HCT116 (cell line): Measurements from ENCODE around the gene RASIP1.

Source experiments
- ATF3 ChIP-seq: IDR thresholded peaks from 2 replicates; pipeline ENCODE4 v1.6.1; 2012
- CEBPB ChIP-seq: IDR thresholded peaks from 2 replicates; pipeline ENCODE4 v1.6.1; 2012; ENCODE audit warnings: low read depth
- CTCF ChIP-seq, 3 experiments: fragments of 200-600 bp in 1 of 3; sonication (generic) in 1 of 3; IDR thresholded peaks in 2 of 3; conservative IDR thresholded peaks in 1 of 3; 2 replicates each; pipeline ENCODE4 v1.5.1; 2012 to 2017; ENCODE audit warnings: low read depth in 2 of 3, low read length in 2 of 3, antibody characterized with exemption in 1 of 3, borderline replicate concordance in 1 of 3, control low read depth in 1 of 3, mild to moderate bottlenecking in 1 of 3, mixed read lengths in 1 of 3, mixed run types in 1 of 3, moderate library complexity in 1 of 3; ENCODE audit not compliant: insufficient read depth in 1 of 3
- EGR1 ChIP-seq: IDR thresholded peaks from 2 replicates; pipeline ENCODE4 v1.6.1; 2012; ENCODE audit warnings: low read depth
- EZH2phosphoT487 ChIP-seq: fragments of 200-600 bp; IDR thresholded peaks from 2 replicates; pipeline ENCODE4 v1.6.1; 2018; ENCODE audit warnings: antibody characterized with exemption, borderline replicate concordance
- MAX ChIP-seq: IDR thresholded peaks from 2 replicates; pipeline ENCODE4 v1.6.1; 2012
- POLR2A ChIP-seq: IDR thresholded peaks from 2 replicates; pipeline ENCODE4 v1.7.0; 2011; ENCODE audit warnings: borderline replicate concordance; ENCODE audit not compliant: insufficient read depth, insufficient read length; ENCODE audit errors: extremely low read depth
- POLR2AphosphoS5 ChIP-seq: IDR thresholded peaks from 2 replicates; pipeline ENCODE4 v1.6.1; 2011; ENCODE audit warnings: mild to moderate bottlenecking, low read depth, low read length, moderate library complexity
- RAD21 ChIP-seq: IDR thresholded peaks from 2 replicates; pipeline ENCODE4 v1.6.1; 2012; ENCODE audit warnings: low read depth, mild to moderate bottlenecking
- REST ChIP-seq: IDR thresholded peaks from 2 replicates; pipeline ENCODE4 v1.6.1; 2012; ENCODE audit warnings: low read depth
- SIN3A ChIP-seq: IDR thresholded peaks from 2 replicates; pipeline ENCODE4 v1.6.1; 2012; ENCODE audit warnings: low read depth
- SRF ChIP-seq: IDR thresholded peaks from 2 replicates; pipeline ENCODE4 v1.6.1; 2012; ENCODE audit warnings: low read depth
- TCF7L2 ChIP-seq: IDR thresholded peaks from 2 replicates; pipeline ENCODE4 v1.7.0; 2011; ENCODE audit warnings: borderline replicate concordance, inconsistent platforms; ENCODE audit not compliant: insufficient read depth, insufficient read length; ENCODE audit errors: extremely low read depth
- YY1 ChIP-seq: IDR thresholded peaks from 2 replicates; pipeline ENCODE4 v1.6.1; 2011; ENCODE audit warnings: low read length, low read depth, moderate library complexity, mild to moderate bottlenecking; ENCODE audit not compliant: insufficient replicate concordance; ENCODE audit errors: extremely low read depth

GRCh38 chr19:48750771-48751504 is 10.5 kb upstream of the RASIP1 start:
- TF ChIP-seq POLR2AphosphoS5 (no peak), MAX (no peak), CTCF (IDR thresholded peaks at IDR 0.05 in 2 of 3, conservative IDR thresholded peaks at IDR 0.05 in 1 of 3; ENCODE audit: borderline replicate concordance in 1 of 3, insufficient read depth in 1 of 3, low read depth in 2 of 3, low read length in 2 of 3) (no peak), ATF3 (no peak), YY1 (no peak), SRF (no peak), REST (no peak), EGR1 (no peak), CEBPB (no peak), POLR2A (no peak), EZH2phosphoT487 (no peak), RAD21 (no peak), SIN3A (no peak), TCF7L2 (no peak)
